NCI-H2171 treated with DMSO at 0.1 percent for 48 hours (cell line): Measurements from ENCODE around the gene RAD50.
A peak's percentile ranks its signal among the peaks of the same experiment; 100 is the strongest.
"Not testable (repeated sequence)": the region's sequence is repeated elsewhere in the genome, so short reads cannot be mapped to it uniquely, and the experiment has no call there.

Source experiments
- DNase-seq: peaks from one replicate; lab custom pipeline; 2025; lab: John Stamatoyannopoulos, UW

RAD50 gene

GRCh38 chr5:132633587-132633986, 76.8 kb downstream of the RAD50 start:
- not testable (repeated sequence) for DNase-seq

GRCh38 chr5:132635873-132636272, 79.1 kb downstream of the RAD50 start:
- DNase-seq, result no peak

DNA sequence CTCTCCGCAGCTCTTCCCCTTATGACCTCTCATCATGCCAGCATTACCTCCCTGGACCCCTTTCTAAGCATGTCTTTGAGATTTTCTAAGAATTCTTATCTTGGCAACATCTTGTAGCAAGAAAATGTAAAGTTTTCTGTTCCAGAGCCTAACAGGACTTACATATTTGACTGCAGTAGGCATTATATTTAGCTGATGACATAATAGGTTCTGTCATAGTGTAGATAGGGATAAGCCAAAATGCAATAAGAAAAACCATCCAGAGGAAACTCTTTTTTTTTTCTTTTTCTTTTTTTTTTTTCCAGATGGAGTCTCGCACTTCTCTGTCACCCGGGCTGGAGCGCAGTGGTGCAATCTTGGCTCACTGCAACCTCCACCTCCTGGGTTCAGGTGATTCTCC, 80.5 kb downstream of the RAD50 start:
- DNase-seq, result no peak

- no peak for DNase-seq
These were observed 82.9 kb downstream of the RAD50 start for GRCh38 chr5:132639706-132640130.

DNA sequence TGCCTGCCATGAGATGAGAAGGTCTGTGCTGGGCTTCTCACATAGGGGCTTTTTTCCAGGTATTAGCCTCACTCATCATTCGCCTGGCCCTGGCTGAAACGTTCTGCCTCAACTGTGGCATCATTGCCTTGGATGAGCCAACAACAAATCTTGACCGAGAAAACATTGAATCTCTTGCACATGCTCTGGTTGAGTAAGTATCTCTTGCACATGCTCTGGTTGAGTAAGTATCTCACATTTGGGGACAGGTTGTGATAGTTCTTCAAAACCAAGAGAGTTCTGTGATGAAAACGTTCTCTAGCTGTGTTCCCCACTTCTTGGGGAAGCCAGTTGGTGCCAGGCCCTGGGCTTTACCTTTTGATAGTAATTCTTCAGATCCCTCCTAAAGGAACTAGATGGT, 83.8 kb downstream of the RAD50 start:
- no peak for DNase-seq

DNA sequence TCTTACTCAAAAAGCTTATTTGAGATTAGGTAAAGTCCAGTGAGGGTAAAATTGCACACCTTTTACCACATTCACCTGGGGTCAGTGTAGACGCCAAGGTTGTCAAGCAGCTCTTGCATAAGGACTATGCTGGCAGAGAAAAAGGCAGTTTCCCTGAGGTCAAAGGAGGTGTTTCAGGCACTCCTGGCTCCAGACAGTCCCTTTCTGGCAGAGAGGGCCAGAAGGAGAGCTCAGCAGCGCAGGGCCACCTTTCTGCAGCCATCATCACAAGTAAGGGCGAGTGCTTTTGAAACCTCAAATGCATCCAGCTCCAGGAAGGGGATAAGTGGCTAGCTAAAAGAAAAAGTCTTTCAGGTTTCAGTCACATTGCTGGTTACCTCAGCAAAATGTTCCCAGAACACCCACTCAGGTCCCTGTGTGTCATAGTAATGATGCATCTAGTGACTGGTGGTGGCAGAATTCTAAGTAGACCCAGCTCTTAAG, 84.5 kb downstream of the RAD50 start:
- DNase-seq, result no peak

GRCh38 chr5:132641841-132642240, 85.1 kb downstream of the RAD50 start:
- no peak for DNase-seq

DNA sequence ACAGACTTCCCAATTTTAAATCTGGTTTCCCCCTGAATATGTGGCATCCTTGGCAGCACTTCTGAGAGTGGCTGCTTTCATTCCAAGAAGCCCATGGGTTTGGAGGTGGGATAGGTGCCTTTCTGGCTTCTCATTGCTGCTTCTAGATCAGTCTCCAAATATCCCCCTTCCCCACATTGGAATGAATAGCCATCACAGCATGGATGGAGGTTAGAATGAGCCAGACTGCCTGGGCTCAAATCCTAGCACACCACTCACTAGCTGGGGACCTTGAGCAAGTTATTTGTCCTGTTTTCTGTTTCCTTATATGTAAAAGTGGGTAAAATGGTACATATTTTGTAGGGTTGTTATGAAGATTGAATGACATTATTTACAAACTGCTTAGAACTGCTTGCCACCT, 87.4 kb downstream of the RAD50 start:
- DNase-seq, result no peak

- DNase-seq, result no peak
These were observed 89.9 kb downstream of the RAD50 start for GRCh38 chr5:132646583-132647266.

DNA sequence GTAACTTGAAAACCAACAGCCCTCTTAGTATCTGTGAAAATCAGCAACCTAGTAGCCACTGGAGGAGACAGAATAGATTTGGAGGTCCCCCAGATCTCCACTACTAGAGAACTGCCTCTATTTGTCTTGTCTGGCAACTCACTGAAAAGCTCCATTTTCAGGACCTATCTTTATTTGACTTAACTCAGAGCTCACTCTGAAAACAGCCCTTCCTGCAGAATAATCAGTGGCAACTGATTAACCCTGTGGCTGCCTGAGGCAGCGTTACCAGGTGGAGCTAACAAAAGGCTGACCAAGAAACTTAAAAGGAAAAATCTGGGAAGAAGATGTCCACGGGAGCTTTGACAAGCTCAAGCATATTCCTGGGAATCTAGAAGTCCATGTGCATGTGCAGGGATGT, 90.7 kb downstream of the RAD50 start:
- DNase-seq, result no peak

GRCh38 chr5:132648355-132648754, 91.6 kb downstream of the RAD50 start:
- no peak for DNase-seq

GRCh38 chr5:132651838-132652469, 95.2 kb downstream of the RAD50 start:
- DNase-seq, result no peak

GRCh38 chr5:132653716-132654115, 96.9 kb downstream of the RAD50 start:
- peak; percentile 40 for DNase-seq

DNA sequence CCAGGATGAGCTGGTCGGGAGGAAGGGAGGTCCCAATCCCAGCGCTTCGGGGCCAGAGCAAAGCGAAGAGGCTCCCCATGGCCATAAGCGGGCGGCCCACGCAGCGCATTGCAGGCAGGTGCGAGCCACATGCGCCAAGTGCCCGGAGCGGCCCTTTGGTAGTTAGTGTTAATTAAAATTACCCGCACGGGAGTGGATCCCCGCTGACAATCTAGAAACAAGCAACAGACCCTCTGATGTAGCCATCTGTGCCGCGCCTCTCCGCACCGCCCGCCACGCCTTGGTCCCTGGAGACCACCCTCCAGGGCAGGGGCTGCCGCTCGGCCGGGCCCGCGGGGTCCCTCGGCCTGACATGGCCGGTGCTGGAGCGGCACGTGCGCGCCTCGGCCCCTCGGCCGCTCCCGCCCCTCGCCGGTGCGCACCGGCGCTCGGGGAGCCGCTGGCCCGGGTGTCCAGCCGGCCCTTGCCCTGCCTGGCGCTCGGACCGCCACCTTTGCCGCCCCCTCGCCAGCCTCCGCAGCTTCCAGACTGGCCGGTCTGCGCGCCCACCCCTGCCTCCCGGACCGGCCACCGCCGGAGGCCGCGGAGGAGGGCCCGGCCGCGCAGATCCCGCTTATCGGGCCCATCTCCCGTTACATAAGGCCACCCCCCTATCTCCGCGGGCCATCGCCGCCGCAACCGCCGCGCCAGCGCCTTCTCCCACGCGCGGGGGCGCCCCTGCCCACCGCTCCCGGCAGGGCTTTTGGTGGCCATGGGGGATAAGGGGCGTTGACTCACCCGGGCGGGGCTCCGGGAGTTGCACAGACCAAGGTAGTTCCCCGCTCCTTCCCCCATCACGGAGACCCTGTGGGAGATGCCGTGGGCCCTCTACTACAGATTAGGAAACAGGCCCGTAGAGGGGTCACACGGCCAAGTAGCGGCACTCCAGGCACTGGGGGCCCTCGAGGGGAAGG, 99.3 kb downstream of the RAD50 start:
- DNase-seq, result no peak

GRCh38 chr5:132656774-132657355, 100.1 kb downstream of the RAD50 start:
- no peak for DNase-seq

- no peak for DNase-seq
These were observed 101.1 kb downstream of the RAD50 start, which contains the start of gene IL13 for GRCh38 chr5:132657676-132658380. Gene IL13, plus strand, starts transcription at chr5:132658173. Its CDS starts 14 bp downstream, at chr5:132658187.

GRCh38 chr5:132658381-132659302, 101.9 kb downstream of the RAD50 start:
- DNase-seq, result no peak

DNA sequence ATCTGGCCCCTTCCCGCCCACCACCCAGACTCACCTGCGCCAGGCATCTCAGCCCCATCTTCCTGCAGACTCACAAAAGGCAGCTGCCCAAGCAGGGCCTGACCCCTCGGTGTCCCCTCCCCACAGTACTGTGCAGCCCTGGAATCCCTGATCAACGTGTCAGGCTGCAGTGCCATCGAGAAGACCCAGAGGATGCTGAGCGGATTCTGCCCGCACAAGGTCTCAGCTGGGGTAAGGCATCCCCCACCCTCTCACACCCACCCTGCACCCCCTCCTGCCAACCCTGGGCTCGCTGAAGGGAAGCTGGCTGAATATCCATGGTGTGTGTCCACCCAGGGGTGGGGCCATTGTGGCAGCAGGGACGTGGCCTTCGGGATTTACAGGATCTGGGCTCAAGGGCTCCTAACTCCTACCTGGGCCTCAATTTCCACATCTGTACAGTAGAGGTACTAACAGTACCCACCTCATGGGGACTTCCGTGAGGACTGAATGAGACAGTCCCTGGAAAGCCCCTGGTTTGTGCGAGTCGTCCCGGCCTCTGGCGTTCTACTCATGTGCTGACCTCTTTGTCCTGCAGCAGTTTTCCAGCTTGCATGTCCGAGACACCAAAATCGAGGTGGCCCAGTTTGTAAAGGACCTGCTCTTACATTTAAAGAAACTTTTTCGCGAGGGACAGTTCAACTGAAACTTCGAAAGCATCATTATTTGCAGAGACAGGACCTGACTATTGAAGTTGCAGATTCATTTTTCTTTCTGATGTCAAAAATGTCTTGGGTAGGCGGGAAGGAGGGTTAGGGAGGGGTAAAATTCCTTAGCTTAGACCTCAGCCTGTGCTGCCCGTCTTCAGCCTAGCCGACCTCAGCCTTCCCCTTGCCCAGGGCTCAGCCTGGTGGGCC, 103.1 kb downstream of the RAD50 start:
- DNase-seq, result no peak
